Jurkat, Clone E6-1 (cell line): ENCODE data around the gene DYNC1H1. TPM values are rescaled to one million over a fixed set of nuclear protein-coding genes. Genes with fewer than 3 reads are reported as not detected.

ENCODE experiments used
- DNase-seq: peaks from one replicate; pipeline ENCODE4 v3.0.0-alpha.2; 2011; ENCODE audit warnings: low read depth, low spot score
- H3K4me3 ChIP-seq: 2 replicates; pipeline ENCODE4 v1.5.1; 2011; ENCODE audit warnings: mild to moderate bottlenecking, low read length, control low read depth, moderate library complexity
- polyA plus RNA-seq: library from polyadenylated mRNA; unstranded; fragments of >200 nt; gene quantifications from one replicate; pipeline ENCODE4 v1.2.1, GENCODE V29; 2012; ENCODE audit warnings: missing spikeins; ENCODE audit not compliant: insufficient read length, insufficient read depth

Gene DYNC1H1
- polyA plus RNA-seq, result 146 TPM

- peak within 1 kb of the TSS; percentile 89 for H3K4me3 ChIP-seq
- peak; percentile 78 for DNase-seq
Observed at GRCh38 chr14:101964297-101965180, at the start of gene DYNC1H1. TSS of gene DYNC1H1 (plus strand) at chr14:101964573. CDS start at chr14:101964692, 119 bp downstream.

- no peak for DNase-seq
- H3K4me3 ChIP-seq, result no peak overlapping the region
Observed at GRCh38 chr14:101915871-101916815, 48.2 kb upstream of the DYNC1H1 start.

GRCh38 chr14:101916816-101917412 is 47.5 kb upstream of the DYNC1H1 start:
- DNase-seq, result no peak
- H3K4me3 ChIP-seq, result no peak overlapping the region

DNA sequence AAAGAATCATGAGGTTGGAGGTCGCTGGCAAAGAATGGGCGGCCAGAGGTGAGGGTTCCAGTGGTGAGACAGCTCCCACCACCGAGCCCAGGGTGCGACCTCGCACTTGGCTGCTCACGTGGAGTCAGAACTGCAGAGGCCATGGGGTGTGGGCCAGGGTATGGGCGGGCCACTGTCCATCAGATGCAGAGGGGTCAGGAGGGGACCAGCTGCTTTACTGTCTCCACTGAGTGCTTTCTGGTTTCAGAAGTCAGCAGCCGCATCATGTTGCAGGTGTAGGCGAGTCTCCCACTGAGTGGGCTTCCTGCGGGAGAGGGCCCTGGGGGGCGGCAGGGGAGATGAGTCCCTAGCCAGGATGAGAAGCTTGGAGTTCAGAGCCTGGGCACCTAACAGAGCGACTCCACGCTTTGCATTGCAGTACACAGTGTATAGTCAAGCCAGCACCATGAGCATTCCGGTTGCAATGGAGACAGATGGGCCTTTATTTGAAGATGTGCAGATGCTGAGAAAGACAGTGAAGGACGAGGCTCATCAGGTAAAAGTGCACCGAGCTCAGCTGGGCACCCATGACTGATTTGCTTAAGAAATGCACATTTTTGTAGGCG is 46.9 kb upstream of the DYNC1H1 start:
- no peak overlapping the region for H3K4me3 ChIP-seq
- no peak for DNase-seq

DNA sequence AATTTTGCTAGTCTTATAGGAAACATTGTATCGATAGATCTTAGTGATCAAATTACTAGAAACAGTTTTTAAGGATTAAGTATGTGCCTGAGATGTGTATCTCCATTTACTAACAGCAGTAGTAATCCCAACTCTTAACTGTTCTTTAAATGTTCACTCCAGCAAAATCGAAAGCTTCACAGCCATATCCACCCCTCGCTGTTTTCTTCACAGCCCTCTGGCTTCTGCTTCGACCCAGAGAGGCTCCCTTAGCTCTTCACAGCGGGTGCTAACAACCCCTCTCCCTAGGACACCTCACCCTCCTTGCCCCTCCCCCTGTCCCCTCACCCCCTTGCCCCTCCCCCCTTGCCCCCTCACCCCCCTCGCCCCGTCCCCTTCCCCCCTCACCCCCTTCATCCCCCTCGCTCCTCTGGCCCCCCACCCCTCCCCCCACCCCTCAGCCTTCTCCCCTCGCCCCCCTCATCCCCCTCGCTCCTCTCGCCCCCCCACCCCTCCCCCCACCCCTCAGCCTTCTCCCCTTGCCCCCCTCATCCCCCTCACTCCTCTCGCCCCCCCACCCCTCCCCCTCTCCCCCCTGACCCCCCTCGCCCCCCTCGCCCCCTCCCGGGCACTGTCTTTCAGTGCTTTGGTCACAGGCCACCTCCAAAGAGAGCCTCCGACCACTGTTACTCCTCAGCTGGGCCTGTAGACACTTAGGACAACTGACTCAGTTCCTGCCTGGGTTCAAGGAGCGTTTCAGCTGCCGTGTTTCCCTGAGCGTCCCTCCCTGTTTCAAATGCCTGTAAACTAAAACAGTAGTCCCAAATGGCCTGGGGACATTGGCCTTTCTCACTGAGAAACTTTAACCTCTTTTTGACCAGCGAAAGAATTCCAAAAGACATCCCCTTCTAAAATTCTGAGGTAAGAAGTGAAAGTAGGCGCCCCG is 46.0 kb upstream of the DYNC1H1 start:
- no peak for DNase-seq
- H3K4me3 ChIP-seq, result no peak overlapping the region

DNA sequence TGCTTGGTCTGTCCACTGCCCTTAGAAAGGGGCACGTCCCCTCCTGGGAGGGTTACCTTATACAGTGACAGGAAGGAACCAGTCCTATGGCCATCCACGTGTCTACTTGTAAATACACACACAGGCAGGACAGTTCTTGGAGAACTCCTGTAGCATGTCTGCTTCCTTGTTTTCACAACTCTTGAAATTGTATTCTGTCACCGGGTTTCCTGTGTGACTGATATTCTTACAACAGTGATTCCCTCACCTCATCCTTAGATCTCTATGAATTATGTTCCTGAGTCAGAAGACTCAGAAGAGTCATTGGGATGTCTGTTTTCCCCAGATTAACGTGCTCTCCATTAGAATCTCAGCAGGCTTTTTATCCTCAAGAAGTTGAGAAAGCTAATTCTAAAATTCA is 44.1 kb upstream of the DYNC1H1 start:
- no peak for DNase-seq
- H3K4me3 ChIP-seq, result no peak overlapping the region

- no peak overlapping the region for H3K4me3 ChIP-seq
- DNase-seq, result no peak
Observed at GRCh38 chr14:101922866-101923265, 41.5 kb upstream of the DYNC1H1 start.

DNA sequence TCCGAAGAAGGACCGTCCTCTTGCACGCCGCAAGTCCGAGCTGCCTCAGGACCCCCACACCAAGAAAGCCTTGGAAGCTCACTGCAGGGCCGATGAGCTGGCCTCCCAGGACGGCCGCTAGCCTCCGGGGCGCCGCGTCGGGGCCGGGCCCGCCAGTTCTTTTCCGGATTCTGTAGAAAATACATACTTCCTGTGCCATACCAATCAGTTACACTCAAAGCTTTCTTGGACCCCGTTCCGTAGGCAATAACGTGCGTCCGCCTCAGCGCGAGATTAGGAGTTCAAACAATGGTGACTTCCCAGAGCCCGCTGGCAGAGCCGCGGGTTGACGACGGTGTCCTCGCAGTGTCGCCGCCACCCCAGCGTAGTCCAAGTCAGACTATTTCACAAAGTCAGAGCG is 39.2 kb upstream of the DYNC1H1 start:
- no peak for DNase-seq
- H3K4me3 ChIP-seq, result no peak overlapping the region

DNA sequence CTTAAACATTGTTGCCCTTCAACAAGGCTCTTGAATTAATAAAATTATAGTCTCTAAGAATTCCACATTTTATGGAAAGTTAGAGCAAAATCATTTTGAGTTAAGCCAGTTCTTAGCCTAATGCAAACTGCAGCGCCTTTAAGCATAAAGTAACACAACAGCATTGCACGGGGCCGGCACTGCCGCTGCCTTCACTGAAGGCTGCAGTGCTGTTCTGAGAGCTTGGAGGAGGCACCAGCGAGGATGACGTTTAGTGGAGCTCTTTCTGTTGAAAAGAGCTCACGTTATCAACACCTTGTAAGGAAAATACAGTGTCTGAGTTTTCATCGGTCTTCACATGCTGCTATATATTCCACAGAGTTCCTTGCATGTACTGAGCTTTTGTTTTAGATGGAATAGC is 38.3 kb upstream of the DYNC1H1 start:
- no peak for DNase-seq

DNA sequence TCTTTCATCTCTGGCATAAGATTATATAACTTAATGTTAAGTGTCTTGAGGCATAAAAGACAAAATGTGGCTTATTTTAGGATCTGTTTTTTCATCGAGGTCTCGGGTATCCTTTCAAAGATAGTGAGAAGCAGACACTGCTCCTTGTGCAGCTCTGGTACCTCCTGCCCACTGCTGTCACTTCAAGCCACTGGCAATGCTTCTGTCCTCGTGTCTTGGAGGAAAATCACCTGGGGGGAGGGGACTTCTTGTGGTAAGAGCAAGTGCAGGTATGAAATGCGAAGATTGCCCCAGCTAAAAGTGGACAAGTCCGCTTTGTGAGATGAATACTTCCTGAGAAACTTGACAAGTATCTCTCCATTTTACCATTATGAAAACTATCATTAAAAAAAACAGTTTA is 37.8 kb upstream of the DYNC1H1 start:
- no peak for DNase-seq
- no peak overlapping the region for H3K4me3 ChIP-seq

More for the DNA sequence above, 38.3 kb upstream of the DYNC1H1 start:
- H3K4me3 ChIP-seq, result no peak overlapping the region

GRCh38 chr14:101927859-101928258 is 36.5 kb upstream of the DYNC1H1 start:
- no peak overlapping the region for H3K4me3 ChIP-seq
- DNase-seq, result no peak

GRCh38 chr14:101928415-101928841 is 35.9 kb upstream of the DYNC1H1 start:
- H3K4me3 ChIP-seq, result no peak overlapping the region
- no peak for DNase-seq

DNA sequence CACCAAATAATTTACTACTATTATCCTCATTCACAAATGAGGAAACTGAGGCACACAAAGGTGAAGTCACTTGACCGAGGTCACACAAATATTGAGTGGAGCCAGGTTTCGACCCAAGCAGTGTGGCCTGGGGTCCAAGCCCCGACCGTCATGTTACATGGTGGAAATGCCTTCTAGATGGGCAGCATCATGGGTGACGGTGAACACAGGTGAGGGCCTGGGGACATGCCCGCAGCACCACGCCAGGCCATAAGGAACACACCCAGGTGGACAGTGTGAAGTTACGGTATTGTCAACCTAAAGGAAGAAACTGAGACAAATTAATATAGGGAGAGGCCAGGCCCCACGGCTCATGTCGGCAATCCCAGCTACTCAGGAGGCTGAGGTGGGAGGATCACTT is 35.3 kb upstream of the DYNC1H1 start:
- DNase-seq, result no peak
- no peak overlapping the region for H3K4me3 ChIP-seq

DNA sequence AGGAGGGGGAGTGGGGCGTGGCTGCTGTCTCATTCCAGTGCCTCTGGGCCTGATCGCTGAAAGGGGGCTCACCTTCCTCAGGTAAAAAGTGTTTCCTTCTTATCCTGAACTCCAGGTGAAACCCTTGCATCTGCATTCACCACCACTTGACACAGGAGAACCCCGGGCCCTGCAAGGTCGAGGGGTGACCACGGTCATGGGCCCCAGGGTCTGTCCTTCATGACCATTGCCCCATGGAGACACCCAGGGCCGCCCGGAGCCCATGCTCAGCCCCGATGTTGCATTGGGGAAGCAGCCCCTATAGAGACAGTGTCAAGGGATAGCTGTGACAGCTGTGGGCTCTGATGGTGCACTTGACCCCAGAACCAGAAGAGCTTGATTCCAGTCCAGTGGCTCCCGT is 34.4 kb upstream of the DYNC1H1 start:
- no peak overlapping the region for H3K4me3 ChIP-seq
- no peak for DNase-seq

GRCh38 chr14:101932673-101933072 is 31.7 kb upstream of the DYNC1H1 start:
- DNase-seq, result no peak

GRCh38 chr14:101933209-101933608 is 31.2 kb upstream of the DYNC1H1 start:
- no peak overlapping the region for H3K4me3 ChIP-seq
- no peak for DNase-seq

More at GRCh38 chr14:101932673-101933072, 31.7 kb upstream of the DYNC1H1 start:
- H3K4me3 ChIP-seq, result no peak overlapping the region

GRCh38 chr14:101934601-101935150 is 29.7 kb upstream of the DYNC1H1 start:
- H3K4me3 ChIP-seq, result no peak overlapping the region
- DNase-seq, result no peak
